GM12892 (cell line): ENCODE results near the gene CBLIF.

ENCODE experiments used
- POLR2A ChIP-seq: IDR thresholded peaks from 2 replicates; pipeline ENCODE4 v1.6.1; 2011; ENCODE audit warnings: low read depth, low read length, control low read depth
- POLR2AphosphoS5 ChIP-seq: IDR thresholded peaks from 2 replicates; pipeline ENCODE4 v1.6.1; 2011; ENCODE audit warnings: low read depth, low read length, control low read depth

DNA sequence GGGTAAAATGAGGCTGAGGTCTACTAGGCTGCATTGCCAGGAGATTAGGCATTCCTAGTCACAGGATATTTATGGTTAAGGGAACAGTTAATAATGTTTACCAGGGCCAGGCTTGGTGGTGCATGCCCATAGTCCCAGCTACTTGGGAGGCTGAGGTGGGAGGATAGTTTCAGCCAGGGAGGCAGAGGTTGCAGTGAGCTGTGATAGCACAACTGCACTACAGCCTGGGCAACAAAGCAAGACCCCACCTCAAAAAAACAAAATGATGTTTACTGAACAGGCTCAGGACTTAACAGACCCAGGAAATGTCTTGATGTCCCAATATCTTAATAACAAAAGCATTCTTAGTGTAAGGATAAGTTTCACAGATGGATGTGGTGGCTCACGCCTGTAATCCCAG lies 31.9 kb downstream of the CBLIF start:
- TF ChIP-seq POLR2AphosphoS5, result no peak
- TF ChIP-seq POLR2A, result no peak
